WTC11 (cell line): ENCODE measurements around the gene SCFD1. TPM values are rescaled to one million over a fixed set of nuclear protein-coding genes. Genes with fewer than 3 reads are reported as not detected.

Experiments
- ATAC-seq: fragments of 200-7000 bp; cut with Tn5 transposase; 2 replicates; pipeline ENCODE4 v1.10.0; 2021; ENCODE audit warnings: mild to moderate bottlenecking, moderate library complexity
- CTCF ChIA-PET: fragments of 300-600 bp; sonication (Branson Sonifier 250); formaldehyde crosslinking; loops from one replicate; lab custom pipeline; 2021; ENCODE audit warnings: antibody characterized with exemption; lab: Charles Lee
- POLR2A ChIA-PET: fragments of 350-600 bp; sonication (Branson Sonifier 250); formaldehyde crosslinking; loops from one replicate; lab custom pipeline; 2021; ENCODE audit warnings: antibody characterized with exemption; lab: Charles Lee
- DNase-seq: peaks from one replicate; pipeline ENCODE4 v3.0.0; 2021; ENCODE audit warnings: low spot score
- H3K27ac Mint-ChIP-seq: 2 replicates; pipeline ENCODE4 v1.8.0; 2021; ENCODE audit warnings: mixed read lengths
- H3K27me3 Mint-ChIP-seq: 2 replicates; pipeline ENCODE4 v1.8.0; 2021; ENCODE audit warnings: low read depth, mild to moderate bottlenecking, moderate library complexity, mixed read lengths
- H3K36me3 Mint-ChIP-seq: 2 replicates; pipeline ENCODE4 v1.8.0; 2021; ENCODE audit warnings: mixed read lengths
- H3K4me1 Mint-ChIP-seq: 2 replicates; pipeline ENCODE4 v1.8.0; 2022; ENCODE audit warnings: mixed read lengths
- H3K4me3 Mint-ChIP-seq: 2 replicates; pipeline ENCODE4 v1.8.0; 2021; ENCODE audit warnings: mild to moderate bottlenecking, moderate library complexity, mixed read lengths
- H3K9me3 Mint-ChIP-seq: 2 replicates; pipeline ENCODE4 v1.8.0; 2021; ENCODE audit warnings: mixed read lengths
- AFF4 ChIP-seq: sonication (generic); formaldehyde crosslinking; IDR thresholded peaks from 2 replicates; pipeline ENCODE4 v1.8.1; 2023; ENCODE audit warnings: mild to moderate bottlenecking, missing genetic modification reagents, borderline replicate concordance
- E2F4 ChIP-seq: sonication (generic); formaldehyde crosslinking; IDR thresholded peaks from 2 replicates; pipeline ENCODE4 v1.8.1; 2022; ENCODE audit warnings: low read depth, mild to moderate bottlenecking, moderate library complexity, missing genetic modification reagents, borderline replicate concordance
- ELF4 ChIP-seq: sonication (generic); formaldehyde crosslinking; IDR thresholded peaks from 2 replicates; pipeline ENCODE4 v1.8.1; 2022; ENCODE audit warnings: low read depth, mild to moderate bottlenecking, moderate library complexity, missing genetic modification reagents
- FOXK1 ChIP-seq: sonication (generic); formaldehyde crosslinking; IDR thresholded peaks from 2 replicates; pipeline ENCODE4 v1.8.0; 2022; ENCODE audit warnings: mild to moderate bottlenecking, moderate library complexity, missing genetic modification reagents
- FOXP1 ChIP-seq: sonication (generic); formaldehyde crosslinking; IDR thresholded peaks from 2 replicates; pipeline ENCODE4 v1.8.0; 2022; ENCODE audit warnings: missing genetic modification reagents, mild to moderate bottlenecking, moderate library complexity, borderline replicate concordance
- GABPB1 ChIP-seq: sonication (generic); formaldehyde crosslinking; IDR thresholded peaks from 2 replicates; pipeline ENCODE4 v1.8.1; 2023; ENCODE audit warnings: mild to moderate bottlenecking, missing genetic modification reagents
- HMGA2 ChIP-seq: fragments of 250-450 bp; sonication (Bioruptor Pico); IDR thresholded peaks from 2 replicates; pipeline ENCODE4 v1.4.0; 2021; ENCODE audit warnings: mild to moderate bottlenecking, moderate library complexity
- IRF1 ChIP-seq: sonication (generic); formaldehyde crosslinking; IDR thresholded peaks from 2 replicates; pipeline ENCODE4 v1.8.0; 2023; ENCODE audit warnings: missing genetic modification reagents
- JUN ChIP-seq: sonication (generic); formaldehyde crosslinking; IDR thresholded peaks from 2 replicates; pipeline ENCODE4 v1.8.0; 2023; ENCODE audit warnings: mild to moderate bottlenecking, missing genetic modification reagents
- NR3C1 ChIP-seq: sonication (generic); formaldehyde crosslinking; conservative IDR thresholded peaks from 2 replicates; pipeline ENCODE4 v1.8.1; 2023; ENCODE audit warnings: low read depth, mild to moderate bottlenecking, missing genetic modification reagents
- PRDM15 ChIP-seq: sonication (generic); formaldehyde crosslinking; IDR thresholded peaks from 2 replicates; pipeline ENCODE4 v1.8.0; 2022; ENCODE audit warnings: missing genetic modification reagents
- RORB ChIP-seq: fragments of 250-450 bp; sonication (Bioruptor Pico); IDR thresholded peaks from 2 replicates; pipeline ENCODE4 v1.9.0; 2021; ENCODE audit warnings: mild to moderate bottlenecking
- SMAD3 ChIP-seq: sonication (generic); formaldehyde crosslinking; IDR thresholded peaks from 2 replicates; pipeline ENCODE4 v1.8.0; 2022; ENCODE audit warnings: missing genetic modification reagents, mild to moderate bottlenecking, borderline replicate concordance
- SOX15 ChIP-seq: fragments of 250-450 bp; sonication (Bioruptor Pico); IDR thresholded peaks from 2 replicates; pipeline ENCODE4 v1.9.0; 2021; ENCODE audit warnings: mild to moderate bottlenecking
- USF1 ChIP-seq: sonication (generic); formaldehyde crosslinking; IDR thresholded peaks from 2 replicates; pipeline ENCODE4 v1.8.0; 2022; ENCODE audit warnings: mild to moderate bottlenecking, missing genetic modification reagents
- ZNF423 ChIP-seq: fragments of 250-450 bp; sonication (Bioruptor Pico); IDR thresholded peaks from 2 replicates; pipeline ENCODE4 v2.1.2; 2022; ENCODE audit warnings: mild to moderate bottlenecking, moderate library complexity
- total RNA-seq: library from RNA; stranded (reverse); gene quantifications from 3 replicates; pipeline ENCODE4 v1.2.3, GENCODE V29; 2021

Gene SCFD1
- total RNA-seq, 1 experiment from 2014 or later = 77.5 TPM

GRCh38 chr14:30584058-30584630, 38.0 kb upstream of the SCFD1 start (continued):
- TF ChIP-seq IRF1 (CRISPR knock-in tag) = no peak
- TF ChIP-seq SOX15 = no peak
- no peak for TF ChIP-seq SMAD3 (CRISPR knock-in tag)
- TF ChIP-seq AFF4 (CRISPR knock-in tag) = no peak
- TF ChIP-seq HMGA2 (CRISPR knock-in tag) = no peak
- no peak for TF ChIP-seq JUN (CRISPR knock-in tag)
- TF ChIP-seq FOXP1 (CRISPR knock-in tag) = no peak

GRCh38 chr14:30585204-30585603, 36.9 kb upstream of the SCFD1 start:
- DNase-seq (no peak), ATAC-seq (no peak)
- H3K4me3 Mint-ChIP-seq = no peak overlapping the region
- H3K36me3 Mint-ChIP-seq = peaks cover 60% of the 10 kb centered on the region
- ChIA-PET CTCF (interaction anchor here (0.7 kb wide), 1 partner anchor 71 kb away, joined by 3 read pairs; no protein-coding TSS in a partner anchor), POLR2A (no interaction called here)
- H3K27me3 Mint-ChIP-seq = no peaks in the 10 kb centered on the region
- TF ChIP-seq E2F4 (CRISPR knock-in tag) = no peak
- TF ChIP-seq RORB (CRISPR knock-in tag) = no peak
- TF ChIP-seq GABPB1 (CRISPR knock-in tag) = no peak
- no peak for TF ChIP-seq PRDM15 (CRISPR knock-in tag)
- no peak for TF ChIP-seq USF1 (CRISPR knock-in tag)
- TF ChIP-seq ZNF423 (CRISPR knock-in tag) = no peak
- no peak for TF ChIP-seq AFF4 (CRISPR knock-in tag)
- TF ChIP-seq ELF4 (CRISPR knock-in tag) = no peak
- TF ChIP-seq FOXK1 = no peak
- TF ChIP-seq NR3C1 (CRISPR knock-in tag) = no peak
- TF ChIP-seq, all 79 proteins: peak for 0
- no peaks in the 10 kb centered on the region for H3K4me1 Mint-ChIP-seq
- H3K9me3 Mint-ChIP-seq = peaks cover 34% of the 10 kb centered on the region
- H3K27ac Mint-ChIP-seq = no peak overlapping the region
